NCI-H2227 (cell line): ENCODE results near the gene SUPT3H.

Source experiments
- DNase-seq: peaks from one replicate; lab custom pipeline; 2025; ENCODE audit not compliant: unreplicated experiment; lab: John Stamatoyannopoulos, UW

SUPT3H gene

GRCh38 chr6:45265246-45265645 lies 112.5 kb downstream of the SUPT3H start:
- DNase-seq = no peak

- DNase-seq = no peak
Measured at GRCh38 chr6:45260696-45261095, 117.0 kb downstream of the SUPT3H start.

- DNase-seq = no peak
Measured at GRCh38 chr6:45256697-45257695, 120.7 kb downstream of the SUPT3H start.

GRCh38 chr6:45255434-45255833 lies 122.3 kb downstream of the SUPT3H start:
- DNase-seq = no peak

GRCh38 chr6:45254253-45254652 lies 123.5 kb downstream of the SUPT3H start:
- DNase-seq = no peak

- no peak for DNase-seq
Measured at GRCh38 chr6:45253453-45253852, 124.3 kb downstream of the SUPT3H start.

GRCh38 chr6:45231660-45232059 lies 146.1 kb downstream of the SUPT3H start:
- no peak for DNase-seq

GRCh38 chr6:45229416-45229815 lies 148.3 kb downstream of the SUPT3H start:
- no peak for DNase-seq

GRCh38 chr6:45226081-45226480 lies 151.7 kb downstream of the SUPT3H start:
- no peak for DNase-seq

GRCh38 chr6:45222380-45222779 lies 155.4 kb downstream of the SUPT3H start:
- no peak for DNase-seq

GRCh38 chr6:45215759-45216158 lies 162.0 kb downstream of the SUPT3H start:
- no peak for DNase-seq

- no peak for DNase-seq
Measured at GRCh38 chr6:45212976-45213375, 164.8 kb downstream of the SUPT3H start.

GRCh38 chr6:45209762-45210161 lies 168.0 kb downstream of the SUPT3H start:
- no peak for DNase-seq

- no peak for DNase-seq
Measured at GRCh38 chr6:45206793-45207492, 170.8 kb downstream of the SUPT3H start.

- no peak for DNase-seq
Measured at GRCh38 chr6:45201484-45201883, 176.2 kb downstream of the SUPT3H start.

GRCh38 chr6:45200510-45200909 lies 177.2 kb downstream of the SUPT3H start:
- DNase-seq = no peak

- DNase-seq = no peak
Measured at GRCh38 chr6:45199554-45199953, 178.2 kb downstream of the SUPT3H start.

- DNase-seq = no peak
Measured at GRCh38 chr6:45196121-45196520, 181.6 kb downstream of the SUPT3H start.

GRCh38 chr6:45195137-45195536 lies 182.6 kb downstream of the SUPT3H start:
- DNase-seq = no peak

GRCh38 chr6:45192556-45192955 lies 185.2 kb downstream of the SUPT3H start:
- no peak for DNase-seq

- DNase-seq = no peak
Measured at GRCh38 chr6:45191414-45191813, 186.3 kb downstream of the SUPT3H start.

- no peak for DNase-seq
Measured at GRCh38 chr6:45187836-45188235, 189.9 kb downstream of the SUPT3H start.
